Effector CD4-positive, alpha-beta T cell (primary cell): ENCODE results near the gene ZNF879.

ENCODE experiments used
- DNase-seq: peaks from one replicate; pipeline ENCODE4 v3.0.0-alpha.2; 2020

The ZNF879 gene

DNA sequence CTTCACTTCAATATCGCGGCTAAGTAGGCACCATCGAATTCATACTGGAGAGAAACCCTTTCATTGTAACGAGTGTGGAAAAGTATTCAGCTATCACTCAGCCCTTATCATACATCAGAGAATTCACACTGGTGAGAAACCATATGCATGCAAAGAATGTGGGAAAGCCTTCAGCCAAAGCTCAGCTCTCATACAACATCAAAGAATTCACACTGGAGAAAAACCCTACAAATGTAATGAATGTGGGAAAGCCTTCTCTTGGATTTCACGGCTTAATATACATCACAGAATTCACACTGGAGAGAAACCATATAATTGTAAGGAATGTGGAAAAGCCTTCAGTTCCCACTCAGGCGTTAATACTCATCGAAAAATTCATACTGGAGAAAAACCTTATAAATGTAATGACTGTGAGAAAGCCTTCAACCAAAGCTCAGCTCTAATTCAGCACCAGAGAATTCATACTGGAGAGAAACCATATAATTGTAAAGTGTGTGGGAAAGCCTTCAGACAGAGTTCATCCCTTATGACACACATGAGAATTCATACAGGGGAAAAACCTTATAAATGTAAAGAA is 9.5 kb downstream of the ZNF879 start:
- DNase-seq: no peak

DNA sequence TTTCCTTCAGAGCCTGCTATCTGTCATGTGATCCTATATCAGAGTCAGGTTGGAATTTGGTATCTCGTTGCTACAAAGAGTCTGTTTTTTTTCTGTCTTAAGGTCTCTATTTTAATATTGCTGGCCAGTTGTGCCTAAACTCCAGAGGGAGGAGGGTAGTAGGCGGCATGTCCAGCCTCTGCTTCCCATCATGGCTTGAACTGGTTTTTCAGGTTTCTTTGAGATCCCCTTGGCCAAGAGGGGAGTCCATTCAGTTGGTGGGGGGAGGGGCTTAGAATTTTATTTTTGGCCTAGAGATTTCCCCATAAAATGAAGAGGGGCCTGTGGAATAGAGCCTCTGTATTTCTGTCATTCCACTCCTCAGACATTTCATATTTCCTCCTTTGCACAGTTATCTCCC is 21.2 kb downstream of the ZNF879 start:
- no peak for DNase-seq

DNA sequence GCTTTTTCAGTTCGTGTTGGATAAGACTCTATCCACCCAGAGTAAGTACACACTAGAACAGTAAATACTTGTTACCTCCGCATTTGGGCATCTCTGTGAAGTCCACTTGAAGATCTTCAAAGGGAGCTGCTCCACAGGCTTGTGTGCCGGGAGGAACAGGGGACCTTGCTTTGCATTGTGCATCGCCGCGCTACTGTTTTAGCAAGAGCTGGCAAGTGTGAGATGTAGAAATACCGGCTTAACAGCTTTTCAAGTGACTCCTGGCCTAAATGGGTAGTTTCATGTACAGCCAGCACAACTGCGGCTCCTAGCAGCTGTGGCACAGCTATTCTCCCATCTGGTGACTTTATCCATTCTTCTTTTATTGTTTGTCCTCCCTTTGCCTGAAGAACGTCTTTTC is 28.2 kb downstream of the ZNF879 start:
- no peak for DNase-seq

GRCh38 chr5:179054036-179054785 is 30.6 kb downstream of the ZNF879 start:
- DNase-seq: no peak

DNA sequence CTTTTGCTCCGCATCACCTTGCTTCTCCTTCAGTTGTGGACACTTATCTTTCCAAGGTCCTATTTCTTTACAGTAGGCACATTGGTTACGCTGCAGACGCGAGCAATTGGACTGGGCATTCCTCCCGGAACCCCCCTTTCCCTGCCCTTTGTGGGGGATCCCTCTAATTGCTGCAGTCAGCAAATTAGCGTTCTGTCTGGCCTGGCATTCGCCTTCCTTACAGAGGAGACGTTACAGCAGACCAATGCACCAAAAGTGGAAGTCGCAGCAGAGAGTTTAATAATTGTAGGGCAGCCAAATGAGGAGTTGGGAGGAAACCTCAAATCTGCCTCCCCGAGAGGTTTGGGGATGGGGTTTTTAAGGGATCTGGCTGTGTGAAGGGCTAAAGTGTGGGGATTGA is 31.3 kb downstream of the ZNF879 start:
- no peak for DNase-seq

DNA sequence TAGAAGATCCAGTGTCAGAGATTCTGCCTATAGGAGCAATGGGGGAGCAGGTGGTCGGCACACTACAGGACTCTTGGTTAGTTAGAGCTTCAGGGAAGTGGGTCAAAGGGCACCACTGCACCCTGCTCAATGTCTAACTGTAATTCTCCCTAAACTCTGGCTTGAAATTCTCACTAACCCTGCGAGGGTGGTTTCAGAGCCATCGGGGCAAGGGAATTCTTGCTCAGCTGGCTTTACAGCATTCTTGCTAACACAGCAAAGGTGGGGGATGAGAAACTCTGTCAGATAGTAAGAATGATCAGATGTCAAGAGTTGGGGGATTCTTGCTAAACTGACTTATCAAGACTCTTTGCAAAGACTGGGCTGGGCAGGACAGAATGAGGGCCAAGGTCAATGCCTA is 31.8 kb downstream of the ZNF879 start:
- DNase-seq: no peak

- DNase-seq: no peak
Observed at GRCh38 chr5:179055841-179056240, 32.2 kb downstream of the ZNF879 start.

GRCh38 chr5:179060116-179061008 is 36.8 kb downstream of the ZNF879 start, which contains the start of gene ZNF354C:
Gene ZNF354C, plus strand, starts transcription at chr5:179060373. Its CDS starts 1,696 bp downstream, at chr5:179062069.
- DNase-seq: peak; percentile 82

GRCh38 chr5:179061025-179061424 is 37.4 kb downstream of the ZNF879 start:
- DNase-seq: no peak

DNA sequence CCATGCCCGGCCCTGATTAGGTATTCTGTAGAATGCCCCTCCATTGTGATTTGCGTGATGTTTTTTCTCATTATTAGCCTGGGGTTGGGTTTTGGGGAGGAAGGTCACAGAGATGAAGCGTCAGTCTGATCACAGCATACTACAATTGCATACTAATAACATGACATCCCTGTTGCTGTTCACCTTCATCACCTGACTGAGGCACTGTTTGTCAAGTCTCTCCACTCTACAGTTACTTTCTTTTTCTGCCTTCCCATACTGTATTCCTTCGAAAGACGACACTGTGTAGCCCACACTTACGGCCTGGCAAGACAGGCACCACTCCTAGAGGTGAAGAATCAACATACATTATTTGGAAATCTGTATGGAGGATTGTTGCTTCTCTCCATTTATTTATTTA is 42.1 kb downstream of the ZNF879 start:
- DNase-seq: no peak

- DNase-seq: no peak
Observed at GRCh38 chr5:179079165-179079987, 55.8 kb downstream of the ZNF879 start.

- DNase-seq: no peak
Observed at GRCh38 chr5:179080724-179081123, 57.1 kb downstream of the ZNF879 start.
